H1 (cell line): ENCODE measurements around the gene COL4A3. TPM values are rescaled to one million over a fixed set of nuclear protein-coding genes. Genes with fewer than 3 reads are reported as not detected.

Experiments used
- CTCF ChIA-PET: fragments of 300-600 bp; sonication (Branson Sonifier 250); formaldehyde crosslinking; loops from one replicate; lab custom pipeline; 2021; ENCODE audit not compliant: partially characterized antibody; lab: Charles Lee
- POLR2A ChIA-PET: fragments of 300-600 bp; sonication (Branson Sonifier 250); formaldehyde crosslinking; loops from one replicate; lab custom pipeline; 2021; ENCODE audit warnings: inconsistent platforms; ENCODE audit not compliant: partially characterized antibody; lab: Charles Lee
- DNase-seq, 2 experiments: peaks; one replicate each; pipeline versions ENCODE4 v3.0.0 to v3.0.0-alpha.2; 2010 to 2022; ENCODE audit warnings: low spot score in 2 of 2, low read depth in 1 of 2, mixed read lengths in 1 of 2
- FAIRE-seq: peaks from 2 replicates; lab custom pipeline; 2011; peaks lifted over from hg19 to GRCh38; lab: Jason Lieb, UNC
- H2AFZ ChIP-seq: 2 replicates; pipeline ENCODE4 v1.8.1; 2012; ENCODE audit warnings: low read length, inconsistent platforms
- H2AK5ac ChIP-seq: 2 replicates; pipeline ENCODE4 v1.6.1; 2013; ENCODE audit warnings: low read depth, low read length
- H2BK120ac ChIP-seq: replicated peaks from 2 replicates; pipeline ENCODE3; 2013; ENCODE audit warnings: low read depth, low read length, inconsistent platforms
- H2BK12ac ChIP-seq: 2 replicates; pipeline ENCODE4 v1.6.1; 2013; ENCODE audit warnings: low read depth, low read length
- H2BK15ac ChIP-seq: 2 replicates; pipeline ENCODE4 v1.6.1; 2013; ENCODE audit warnings: low read length
- H2BK20ac ChIP-seq: 2 replicates; pipeline ENCODE4 v1.6.1; 2013; ENCODE audit warnings: low read length
- H2BK5ac ChIP-seq: 2 replicates; pipeline ENCODE4 v1.6.1; 2013; ENCODE audit warnings: low read depth, low read length
- H3K14ac ChIP-seq: 2 replicates; pipeline ENCODE4 v1.6.1; 2013; ENCODE audit warnings: inconsistent platforms; ENCODE audit not compliant: insufficient read length
- H3K18ac ChIP-seq: 2 replicates; pipeline ENCODE4 v1.6.1; 2013; ENCODE audit warnings: low read length; ENCODE audit errors: extremely low read depth
- H3K23ac ChIP-seq: 2 replicates; pipeline ENCODE4 v1.6.1; 2013; ENCODE audit warnings: inconsistent platforms; ENCODE audit not compliant: insufficient read length
- H3K23me2 ChIP-seq: 2 replicates; pipeline ENCODE4 v1.6.1; 2013; ENCODE audit warnings: low read depth, low read length
- H3K27ac ChIP-seq: 2 replicates; pipeline ENCODE4 v1.6.1; 2011; ENCODE audit warnings: low read depth, low read length, inconsistent platforms
- H3K27me3 ChIP-seq, 4 experiments: replicated peaks in 1 of 4; 1 replicate in 1 of 4; 2 replicates in 3 of 4; pipeline versions ENCODE4 v1.6.1 to v1.8.1; 2011 to 2013; ENCODE audit warnings: low read length in 3 of 4, mild to moderate bottlenecking in 3 of 4, inconsistent platforms in 2 of 4, mixed read lengths in 2 of 4, moderate library complexity in 1 of 4; ENCODE audit not compliant: control insufficient read depth in 3 of 4, insufficient read depth in 3 of 4; ENCODE audit errors: extremely low read depth in 1 of 4
- H3K36me3 ChIP-seq, 4 experiments: 2 replicates each; pipeline versions ENCODE4 v1.6.1 to v1.8.1; 2011 to 2013; ENCODE audit warnings: mild to moderate bottlenecking in 4 of 4, low read length in 3 of 4, moderate library complexity in 2 of 4, control low read depth in 1 of 4, inconsistent platforms in 1 of 4; ENCODE audit not compliant: insufficient read depth in 4 of 4, control insufficient read depth in 2 of 4
- H3K4ac ChIP-seq: replicated peaks from 2 replicates; pipeline ENCODE3; 2013; ENCODE audit warnings: low read length, low read depth, mixed read lengths, inconsistent platforms; ENCODE audit not compliant: insufficient read length
- H3K4me1 ChIP-seq, 4 experiments: replicated peaks in 1 of 4; 1 replicate in 1 of 4; 2 replicates in 3 of 4; pipeline versions ENCODE4 v1.6.1 to v1.8.1; 2011 to 2013; ENCODE audit warnings: low read length in 3 of 4, inconsistent platforms in 2 of 4, mixed read lengths in 1 of 4; ENCODE audit not compliant: insufficient read depth in 4 of 4, control insufficient read depth in 3 of 4
- H3K4me2 ChIP-seq, 2 experiments: 2 replicates each; pipeline versions ENCODE4 v1.6.1 to v1.8.1; 2011 to 2013; ENCODE audit warnings: low read depth in 2 of 2, low read length in 2 of 2, control low read depth in 1 of 2, inconsistent platforms in 1 of 2, mild to moderate bottlenecking in 1 of 2; ENCODE audit not compliant: insufficient read depth in 1 of 2
- H3K4me3 ChIP-seq, 4 experiments: fragments of 200-600, 300-600 bp in 1 of 4; sonication (generic), shearing (Covaris generic), sonication (Bioruptor Twin) in 1 of 4; 2 replicates each; pipeline versions ENCODE4 v1.5.1 to v1.8.1; 2011 to 2016; ENCODE audit warnings: low read length in 4 of 4, low read depth in 3 of 4, control low read depth in 2 of 4, inconsistent platforms in 2 of 4, mild to moderate bottlenecking in 2 of 4, mixed read lengths in 1 of 4, moderate library complexity in 1 of 4; ENCODE audit not compliant: insufficient read depth in 2 of 4; ENCODE audit errors: extremely low read depth in 1 of 4
- H3K56ac ChIP-seq: replicated peaks from 2 replicates; pipeline ENCODE3; 2013; ENCODE audit warnings: low read depth, mild to moderate bottlenecking, mixed read lengths, low read length, inconsistent platforms; ENCODE audit not compliant: insufficient read length
- H3K79me1 ChIP-seq: 2 replicates; pipeline ENCODE4 v1.6.1; 2013; ENCODE audit warnings: low read depth, low read length, control low read depth
- H3K79me2 ChIP-seq, 2 experiments: 2 replicates each; pipeline versions ENCODE4 v1.6.1 to v1.8.1; 2012 to 2013; ENCODE audit warnings: low read length in 2 of 2, mild to moderate bottlenecking in 2 of 2, inconsistent platforms in 1 of 2; ENCODE audit not compliant: insufficient read depth in 2 of 2, control insufficient read depth in 1 of 2
- H3K9ac ChIP-seq, 4 experiments: replicated peaks in 1 of 4; 1 replicate in 1 of 4; 2 replicates in 3 of 4; pipeline versions ENCODE4 v1.6.1 to v1.8.1; 2011 to 2013; ENCODE audit warnings: low read depth in 3 of 4, low read length in 3 of 4, control low read depth in 2 of 4, mild to moderate bottlenecking in 2 of 4, moderate library complexity in 2 of 4, inconsistent platforms in 1 of 4; ENCODE audit errors: extremely low read depth in 1 of 4
- H3K9me3 ChIP-seq, 2 experiments: 2 replicates each; pipeline versions ENCODE4 v1.6.1 to v1.8.1; 2012 to 2013; ENCODE audit warnings: mild to moderate bottlenecking in 2 of 2, moderate library complexity in 2 of 2, control low read depth in 1 of 2, inconsistent platforms in 1 of 2, low read depth in 1 of 2, low read length in 1 of 2, mixed read lengths in 1 of 2; ENCODE audit not compliant: insufficient read depth in 2 of 2
- H4K20me1 ChIP-seq, 2 experiments: replicated peaks in 1 of 2; 2 replicates each; pipeline versions ENCODE3 to v1.8.1; 2011 to 2013; ENCODE audit warnings: inconsistent platforms in 2 of 2, low read length in 2 of 2, mild to moderate bottlenecking in 1 of 2; ENCODE audit not compliant: insufficient read depth in 2 of 2, control insufficient read depth in 1 of 2
- H4K5ac ChIP-seq: 2 replicates; pipeline ENCODE4 v1.6.1; 2013; ENCODE audit warnings: low read length, low read depth, mixed read lengths, inconsistent platforms; ENCODE audit not compliant: insufficient read length
- H4K8ac ChIP-seq: 2 replicates; pipeline ENCODE4 v1.8.0; 2013; ENCODE audit warnings: mild to moderate bottlenecking, moderate library complexity, low read length, inconsistent platforms; ENCODE audit not compliant: insufficient read depth; ENCODE audit errors: extremely low read depth
- H4K91ac ChIP-seq: replicated peaks from 2 replicates; pipeline ENCODE3; 2013; ENCODE audit warnings: low read length, mixed read lengths, inconsistent platforms; ENCODE audit not compliant: insufficient read length
- ASH2L ChIP-seq: fragments of 200-600, 300-600 bp; sonication (generic); IDR thresholded peaks from one replicate; pipeline ENCODE4 v1.7.1; 2017; ENCODE audit warnings: low read length
- CHD2 ChIP-seq: IDR thresholded peaks from 2 replicates; pipeline ENCODE4 v1.6.1; 2012; ENCODE audit warnings: low read length, improper control_type of control experiment
- CTBP2 ChIP-seq: IDR thresholded peaks from 2 replicates; pipeline ENCODE4 v1.7.0; 2011; ENCODE audit warnings: borderline replicate concordance, mild to moderate bottlenecking, moderate library complexity, mixed read lengths, low read length; ENCODE audit not compliant: insufficient read depth, insufficient read length
- NANOG ChIP-seq: IDR thresholded peaks from 2 replicates; pipeline ENCODE4 v1.6.1; 2011; ENCODE audit warnings: low read length, low read depth, mild to moderate bottlenecking, inconsistent platforms; ENCODE audit not compliant: insufficient read depth, poor library complexity, severe bottlenecking
- RBBP5 ChIP-seq: IDR thresholded peaks from 2 replicates; pipeline ENCODE4 v1.7.1; 2012; ENCODE audit warnings: low read depth, mild to moderate bottlenecking, inconsistent platforms, low read length, moderate library complexity, borderline replicate concordance
- RNF2 ChIP-seq: fragments of 200-900, 300-1000 bp; sonication (generic); IDR thresholded peaks from 2 replicates; pipeline ENCODE4 v1.7.1; 2016; ENCODE audit warnings: borderline replicate concordance, low read depth, mild to moderate bottlenecking, antibody characterized with exemption, low read length; ENCODE audit not compliant: poor library complexity, severe bottlenecking; ENCODE audit errors: missing control alignments
- RXRA ChIP-seq: IDR thresholded peaks from 2 replicates; pipeline ENCODE4 v1.6.1; 2011; ENCODE audit warnings: low read depth, mild to moderate bottlenecking, low read length, moderate library complexity; ENCODE audit not compliant: insufficient read depth
- SP2 ChIP-seq: IDR thresholded peaks from 2 replicates; pipeline ENCODE4 v1.6.1; 2012; ENCODE audit warnings: mild to moderate bottlenecking, low read length, inconsistent platforms
- SP4 ChIP-seq: IDR thresholded peaks from 2 replicates; pipeline ENCODE4 v1.6.1; 2012; ENCODE audit warnings: low read length, inconsistent platforms
- YY1 ChIP-seq: IDR thresholded peaks from 2 replicates; pipeline ENCODE4 v1.6.1; 2011; ENCODE audit warnings: low read depth, mild to moderate bottlenecking, low read length
- ZNF274 ChIP-seq: IDR thresholded peaks from 2 replicates; pipeline ENCODE4 v1.7.0; 2012; ENCODE audit warnings: low read length, borderline replicate concordance; ENCODE audit errors: extremely low read depth
- WGBS, 2 experiments: shearing (Covaris generic) in 1 of 2; methylation state at CpG; one replicate each; pipeline versions ENCODE4 v1.1.6 to v1.1.7; 2013 to 2015; ENCODE audit warnings: low lambda C conversion rate in 2 of 2, mixed read lengths in 2 of 2, inconsistent platforms in 1 of 2, low coverage in 1 of 2, missing lambda C conversion rate in 1 of 2; ENCODE audit not compliant: insufficient replicate concordance in 2 of 2, insufficient coverage in 1 of 2, insufficient read length in 1 of 2; ENCODE audit errors: extremely low coverage in 1 of 2, missing lambda C conversion rate in 1 of 2; 5-methylcytosine and 5-hydroxymethylcytosine counted together
- polyA plus RNA-seq, 7 experiments: library from polyadenylated mRNA; depleted of rRNA in 3 of 7; stranded (reverse) in 5 of 7; unstranded in 2 of 7; fragments of >200 nt in 5 of 7; fragments of 200-250 nt in 2 of 7; gene quantifications; 1 replicate in 5 of 7; 2 replicates in 1 of 7; 4 replicates in 1 of 7; pipeline versions ENCODE4 v1.2.1 to v1.2.3, GENCODE V29; 2011 to 2013; ENCODE audit warnings: missing spikeins in 2 of 7, mixed read lengths in 2 of 7
- total RNA-seq: library from RNA; stranded (reverse); fragmentation: NEBNext Ultra II Directional; extraction: Animal tissue kit (Norgen Biotek cat#: 25700); gene quantifications from 2 replicates; pipeline ENCODE4 v1.2.1, GENCODE V29; 2021

The COL4A3 gene
- total and polyA plus RNA-seq, 2 of the 8 experiments (the other 6 are each of a cell fraction or from before 2014, with no cell fraction given): 0.12 to 0.17 TPM

GRCh38 chr2:227160164-227160563 is 4.3 kb upstream of the COL4A3 start:
- Histone ChIP-seq H2BK15ac (no peak overlapping the region), H2BK20ac (no peak overlapping the region), H3K56ac (no peak overlapping the region), H3K23ac (no peak overlapping the region), H4K20me1 (peaks cover 0 to 5% of the 10 kb centered on the region in 2 experiments), H3K4ac (no peak overlapping the region), H2BK12ac (no peak overlapping the region), H3K4me1 (peaks cover 0 to 4% (median 0%) of the 10 kb centered on the region in 4 experiments; a peak in 2 of 7 replicates), H3K4me2 (no peak overlapping the region), H2AFZ (no peak overlapping the region), H3K27me3 (peaks cover 5 to 31% (median 21%) of the 10 kb centered on the region in 4 experiments), H2BK120ac (no peak overlapping the region), H4K5ac (no peak overlapping the region), H4K8ac (no peak overlapping the region), H3K79me1 (no peaks in the 10 kb centered on the region), H2AK5ac (no peak overlapping the region), H3K9ac (no peak overlapping the region), H4K91ac (no peak overlapping the region), H3K18ac (no peak overlapping the region), H3K79me2 (no peaks in the 10 kb centered on the region), H2BK5ac (no peak overlapping the region), H3K23me2 (peaks cover 15% of the 10 kb centered on the region; the same call in 1 of the 2 replicates), H3K27ac (no peak overlapping the region), H3K4me3 (no peak overlapping the region), H3K9me3 (no peaks in the 10 kb centered on the region), H3K36me3 (no peaks in the 10 kb centered on the region), H3K14ac (no peak overlapping the region)
- 89% methylated on average over 2 of the region's 2 CpGs; no CpG with 5 or more reads in 1 of the 2 experiments for WGBS, 2 experiments
- FAIRE-seq (no peak), DNase-seq (no peak)
- CTCF ChIA-PET: no interaction called here
- POLR2A ChIA-PET: no interaction called here
- TF ChIP-seq RNF2 (no peak), ASH2L (no peak), RXRA (no peak), YY1 (no peak), ZNF274 (no peak), NANOG (no peak), CTBP2 (no peak), CHD2 (no peak), SP4 (no peak), SP2 (no peak), RBBP5 (no peak)
